HCT116 (cell line): Measurements from ENCODE around the gene RAVER2.

ENCODE experiments used
- CTCF ChIP-seq, 3 experiments: fragments of 200-600 bp in 1 of 3; sonication (generic) in 1 of 3; IDR thresholded peaks in 2 of 3; conservative IDR thresholded peaks in 1 of 3; 2 replicates each; pipeline ENCODE4 v1.5.1; 2012 to 2017; ENCODE audit warnings: low read depth in 2 of 3, low read length in 2 of 3, antibody characterized with exemption in 1 of 3, borderline replicate concordance in 1 of 3, control low read depth in 1 of 3, mild to moderate bottlenecking in 1 of 3, mixed read lengths in 1 of 3, mixed run types in 1 of 3, moderate library complexity in 1 of 3; ENCODE audit not compliant: insufficient read depth in 1 of 3
- EZH2 ChIP-seq: fragments of 200-600 bp; sonication (generic); IDR thresholded peaks from 2 replicates; pipeline ENCODE4 v1.6.1; 2017; ENCODE audit warnings: antibody characterized with exemption, mixed run types
- EZH2phosphoT487 ChIP-seq: fragments of 200-600 bp; IDR thresholded peaks from 2 replicates; pipeline ENCODE4 v1.6.1; 2018; ENCODE audit warnings: antibody characterized with exemption, borderline replicate concordance
- JUND ChIP-seq: IDR thresholded peaks from 2 replicates; pipeline ENCODE4 v1.6.1; 2012
- MAX ChIP-seq: IDR thresholded peaks from 2 replicates; pipeline ENCODE4 v1.6.1; 2012
- POLR2A ChIP-seq: IDR thresholded peaks from 2 replicates; pipeline ENCODE4 v1.7.0; 2011; ENCODE audit warnings: borderline replicate concordance; ENCODE audit not compliant: insufficient read depth, insufficient read length; ENCODE audit errors: extremely low read depth
- SIN3A ChIP-seq: IDR thresholded peaks from 2 replicates; pipeline ENCODE4 v1.6.1; 2012; ENCODE audit warnings: low read depth
- SRF ChIP-seq: IDR thresholded peaks from 2 replicates; pipeline ENCODE4 v1.6.1; 2012; ENCODE audit warnings: low read depth
- YY1 ChIP-seq: IDR thresholded peaks from 2 replicates; pipeline ENCODE4 v1.6.1; 2011; ENCODE audit warnings: low read length, low read depth, moderate library complexity, mild to moderate bottlenecking; ENCODE audit not compliant: insufficient replicate concordance; ENCODE audit errors: extremely low read depth
- ZNF274 ChIP-seq: fragments of 200-500 bp; sonication (Bioruptor generic); IDR thresholded peaks from 2 replicates; pipeline ENCODE4 v1.6.1; 2014; ENCODE audit warnings: mild to moderate bottlenecking, low read depth, low read length, inconsistent platforms

- TF ChIP-seq POLR2A = no peak
- TF ChIP-seq EZH2 = no peak
- TF ChIP-seq CTCF (IDR thresholded peaks at IDR 0.05 in 2 of 3, conservative IDR thresholded peaks at IDR 0.05 in 1 of 3; ENCODE audit: borderline replicate concordance in 1 of 3, insufficient read depth in 1 of 3, low read depth in 2 of 3, low read length in 2 of 3) = no peak
- TF ChIP-seq EZH2phosphoT487 = no peak
- TF ChIP-seq MAX = no peak
- TF ChIP-seq YY1 = no peak
- no peak for TF ChIP-seq ZNF274
- no peak for TF ChIP-seq SIN3A
- TF ChIP-seq SRF = no peak
- no peak for TF ChIP-seq JUND
Measured at GRCh38 chr1:64865105-64865757, 120.4 kb downstream of the RAVER2 start.
